RWPE1 (cell line): ENCODE data around the gene CAMK1G.
A peak's percentile ranks its signal among the peaks of the same experiment; 100 is the strongest.

Experiments
- CTCF ChIA-PET: fragments of 350-600 bp; sonication (Branson Sonifier 250); formaldehyde crosslinking; extraction: SDS; loops from one replicate; lab custom pipeline; 2021; lab: Yijun Ruan, JAX
- POLR2A ChIA-PET: fragments of 400-600 bp; formaldehyde crosslinking; extraction: SDS; loops from one replicate; lab custom pipeline; 2020; ENCODE audit warnings: antibody characterized with exemption; ENCODE audit not compliant: low non-redundant PET; lab: Yijun Ruan, JAX
- DNase-seq: peaks from one replicate; pipeline ENCODE4 v3.0.0; 2012; ENCODE audit warnings: low spot score
- H3K27ac ChIP-seq: fragments of 450-650 bp; 2 replicates; pipeline ENCODE4 v1.5.1; 2017
- TF ChIP-seq, protein P1 (sequence below): fragments of 450-650 bp; conservative IDR thresholded peaks from 2 replicates; pipeline ENCODE4 v1.5.1; 2017; ENCODE audit warnings: low read depth, mild to moderate bottlenecking

The CAMK1G gene

DNA sequence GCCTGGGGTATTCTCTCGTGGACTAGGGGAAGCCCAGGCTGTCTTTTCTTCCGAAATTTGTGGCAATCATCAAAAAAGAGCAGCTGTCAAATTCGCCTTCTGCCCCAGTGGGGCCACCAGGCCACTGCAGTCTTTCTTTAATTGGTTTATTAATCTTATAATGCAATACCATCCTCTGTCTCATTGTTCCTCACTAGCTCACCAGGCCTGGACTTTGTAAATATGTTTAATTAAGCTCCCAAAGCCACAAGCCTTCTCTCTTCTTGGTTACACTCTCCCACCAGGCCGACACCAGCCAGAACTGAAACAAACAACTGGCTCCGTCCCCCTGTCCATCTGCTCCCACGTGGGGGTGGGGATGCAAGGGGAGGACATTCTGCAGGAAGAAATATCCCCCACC is 22.0 kb upstream of the CAMK1G start:
- ChIA-PET POLR2A (no interaction called here), CTCF (interaction anchor here (1.2 kb wide), 1 partner anchor 8 kb away, joined by 3 read pairs; no protein-coding TSS in a partner anchor)
- TF ChIP-seq, protein P1, sequence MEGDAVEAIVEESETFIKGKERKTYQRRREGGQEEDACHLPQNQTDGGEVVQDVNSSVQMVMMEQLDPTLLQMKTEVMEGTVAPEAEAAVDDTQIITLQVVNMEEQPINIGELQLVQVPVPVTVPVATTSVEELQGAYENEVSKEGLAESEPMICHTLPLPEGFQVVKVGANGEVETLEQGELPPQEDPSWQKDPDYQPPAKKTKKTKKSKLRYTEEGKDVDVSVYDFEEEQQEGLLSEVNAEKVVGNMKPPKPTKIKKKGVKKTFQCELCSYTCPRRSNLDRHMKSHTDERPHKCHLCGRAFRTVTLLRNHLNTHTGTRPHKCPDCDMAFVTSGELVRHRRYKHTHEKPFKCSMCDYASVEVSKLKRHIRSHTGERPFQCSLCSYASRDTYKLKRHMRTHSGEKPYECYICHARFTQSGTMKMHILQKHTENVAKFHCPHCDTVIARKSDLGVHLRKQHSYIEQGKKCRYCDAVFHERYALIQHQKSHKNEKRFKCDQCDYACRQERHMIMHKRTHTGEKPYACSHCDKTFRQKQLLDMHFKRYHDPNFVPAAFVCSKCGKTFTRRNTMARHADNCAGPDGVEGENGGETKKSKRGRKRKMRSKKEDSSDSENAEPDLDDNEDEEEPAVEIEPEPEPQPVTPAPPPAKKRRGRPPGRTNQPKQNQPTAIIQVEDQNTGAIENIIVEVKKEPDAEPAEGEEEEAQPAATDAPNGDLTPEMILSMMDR = no peak
- DNase-seq = no peak
- no peak overlapping the region for H3K27ac ChIP-seq

DNA sequence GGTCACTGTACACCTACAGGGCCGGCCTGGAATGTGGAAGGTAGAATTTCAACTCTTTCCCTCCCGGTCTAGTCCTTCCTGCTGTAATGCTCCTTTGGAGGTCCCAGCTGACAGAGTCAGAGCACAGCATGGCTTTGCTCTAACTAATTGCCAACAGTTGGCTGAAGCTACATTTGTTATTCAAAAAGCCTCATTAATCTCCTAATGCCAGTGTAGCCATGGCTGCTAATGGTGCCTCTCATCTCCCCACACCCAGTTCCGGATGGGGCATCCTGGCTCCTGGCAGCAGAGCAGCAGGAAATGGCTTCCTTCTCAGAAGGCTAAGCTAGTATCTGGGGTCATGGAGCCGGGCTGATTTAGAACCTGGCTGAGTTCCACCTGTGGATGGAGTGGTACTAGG is 18.7 kb upstream of the CAMK1G start:
- ChIA-PET POLR2A (no interaction called here), CTCF (interaction anchor here (0.6 kb wide), 1 partner anchor 77 kb away, joined by 3 read pairs; no protein-coding TSS in a partner anchor)
- no peak for DNase-seq
- H3K27ac ChIP-seq = no peak overlapping the region
- TF ChIP-seq, protein P1 = no peak

DNA sequence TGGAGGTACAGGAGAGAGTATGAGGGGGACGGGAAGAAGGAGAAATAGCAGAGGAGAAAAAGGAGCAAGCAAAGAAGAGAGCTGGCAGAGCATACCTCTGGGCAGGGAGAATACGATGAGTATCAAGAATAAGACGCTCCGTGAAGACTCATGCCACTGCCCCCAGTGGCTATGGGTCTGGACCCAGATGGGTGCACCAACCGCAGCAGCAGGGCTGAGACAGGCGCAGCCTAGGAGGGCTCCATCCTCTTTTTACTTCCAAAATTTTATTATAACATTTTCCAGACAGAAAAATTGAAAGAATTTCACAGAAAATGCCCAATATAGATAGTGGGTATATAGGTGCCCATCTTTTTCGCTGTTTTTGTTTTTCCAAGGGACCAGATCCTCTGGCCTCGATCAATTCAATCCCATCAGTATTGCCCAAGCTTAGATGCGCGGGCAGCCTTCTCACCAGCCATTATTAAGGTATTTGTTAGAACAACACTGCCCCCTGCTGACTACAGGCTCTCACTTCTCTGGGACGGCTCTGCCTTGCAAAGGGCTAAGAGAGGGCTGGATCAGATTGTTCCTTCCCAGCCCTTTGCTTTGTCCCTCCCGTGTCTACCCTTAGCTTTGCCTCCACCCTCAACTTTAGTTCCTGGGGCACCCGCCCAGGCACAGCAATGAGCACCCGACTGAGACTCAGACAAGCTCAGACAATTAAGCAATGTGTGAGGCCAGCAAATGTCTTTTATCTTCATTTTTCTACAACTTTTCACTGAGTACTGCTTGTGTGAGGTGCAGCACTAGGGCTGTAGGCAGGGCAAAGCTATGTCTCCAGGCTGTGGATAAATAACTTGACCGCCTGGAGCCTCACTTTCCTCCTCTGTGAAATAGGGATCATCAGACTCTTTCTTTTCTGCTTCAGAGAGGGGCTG is 17.5 kb upstream of the CAMK1G start:
- H3K27ac ChIP-seq = peak overlapping the region; percentile 56
- DNase-seq = peak; percentile 60
- CTCF ChIA-PET = interaction anchor here (0.5 to 1.6 kb wide), 14 partner anchors 9 to 1097 kb away, joined by 3 to 4 read pairs (median 3); no protein-coding TSS in a partner anchor
- POLR2A ChIA-PET = no interaction called here
- TF ChIP-seq, protein P1 = peak; percentile 56

DNA sequence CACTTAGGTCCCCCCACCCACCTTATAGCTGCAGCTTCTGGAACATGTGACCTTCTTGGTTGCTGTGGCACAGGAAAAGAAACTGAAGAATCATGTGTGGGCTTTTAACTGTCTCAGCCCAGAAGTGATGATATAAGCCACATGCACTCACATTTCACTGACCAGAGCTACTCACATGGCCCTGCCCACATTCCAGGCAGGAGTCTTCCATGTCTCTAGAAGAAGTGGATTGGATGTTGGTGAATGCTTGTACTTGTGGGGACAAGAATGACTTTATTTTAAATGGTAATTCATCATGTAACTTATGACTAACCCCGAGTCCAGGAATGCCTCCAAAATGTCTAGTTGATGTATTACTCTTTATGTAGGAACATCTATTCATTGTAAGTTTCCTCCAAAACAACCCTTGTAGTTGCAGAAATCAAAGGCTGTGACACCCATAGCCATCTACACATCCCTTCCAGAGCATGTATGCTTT is 15.8 kb upstream of the CAMK1G start:
- ChIA-PET CTCF (interaction anchor here (0.7 kb wide), 1 partner anchor 8 kb away, joined by 4 read pairs; no protein-coding TSS in a partner anchor), POLR2A (no interaction called here)
- peak overlapping the region; percentile 82 for H3K27ac ChIP-seq
- TF ChIP-seq, protein P1 = no peak
- peak; percentile 86 for DNase-seq

DNA sequence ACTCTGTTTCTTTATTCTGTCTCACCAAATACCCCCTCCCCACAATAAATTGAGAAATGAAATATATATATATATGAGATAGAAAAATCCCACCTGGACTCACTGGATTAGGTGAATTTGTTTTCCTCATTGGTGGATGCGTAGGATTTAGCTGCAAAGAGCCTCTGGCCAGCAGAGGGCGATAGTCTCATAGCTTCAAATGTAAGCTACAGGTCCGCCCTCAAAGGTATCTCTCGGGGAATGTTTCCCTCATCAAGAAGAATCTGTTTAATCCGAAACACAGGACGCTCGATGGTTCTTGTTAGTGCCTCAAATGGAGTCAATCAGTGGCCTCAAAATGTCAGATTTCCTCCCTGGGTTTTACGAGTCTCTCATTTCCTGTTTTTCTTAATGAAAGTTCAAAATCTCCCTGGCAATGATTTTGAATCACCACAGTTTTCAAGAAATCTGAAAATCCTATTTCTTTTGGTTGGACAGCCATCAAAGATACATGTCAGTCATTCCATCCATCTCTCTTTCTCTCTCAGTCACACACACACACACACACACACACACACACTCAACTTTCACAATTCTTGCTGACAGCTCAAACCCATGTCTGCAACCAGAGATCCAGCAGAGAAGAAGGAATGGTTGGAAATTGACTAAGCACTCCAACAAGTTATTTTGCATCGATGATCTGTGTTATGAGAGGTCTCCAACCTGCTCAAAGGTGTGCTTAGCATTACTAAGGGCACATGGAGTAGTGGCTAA is 13.9 kb upstream of the CAMK1G start:
- no peak overlapping the region for H3K27ac ChIP-seq
- TF ChIP-seq, protein P1 = peak; percentile 88
- POLR2A ChIA-PET = no interaction called here
- CTCF ChIA-PET = interaction anchor here (0.5 to 1.4 kb wide), 12 partner anchors 9 to 1809 kb away, joined by 3 to 5 read pairs (median 3); no protein-coding TSS in a partner anchor
- peak; percentile 82 for DNase-seq

DNA sequence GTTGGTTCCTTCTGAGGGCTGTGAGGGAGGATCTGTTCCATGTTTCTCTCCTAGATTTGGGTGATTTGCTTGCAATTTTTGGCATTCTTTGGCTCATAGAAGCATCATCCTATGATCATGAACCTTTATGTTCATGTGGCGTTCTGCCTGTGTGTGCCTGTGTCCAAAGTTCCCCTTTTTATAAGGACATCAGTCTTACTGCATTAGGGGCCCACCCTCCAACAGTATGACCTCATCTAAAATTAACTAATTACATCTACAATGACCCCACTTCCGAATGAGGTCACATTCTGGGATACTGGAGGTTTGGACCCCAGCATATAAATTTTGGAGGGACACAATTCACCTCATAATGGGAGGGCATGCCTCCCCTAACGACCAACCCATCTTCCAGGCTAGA is 12.8 kb upstream of the CAMK1G start:
- H3K27ac ChIP-seq = no peak overlapping the region
- ChIA-PET POLR2A (no interaction called here), CTCF (no interaction called here)
- TF ChIP-seq, protein P1 = no peak
- DNase-seq = no peak
